Mesenchymal stem cell (in vitro differentiated cells and primary cell): ENCODE results near the gene CHURC1.
A peak's percentile ranks its signal among the peaks of the same experiment; 100 is the strongest.

ENCODE experiments used
- DNase-seq: peaks from one replicate; pipeline ENCODE4 v3.0.0-alpha.2; 2013
- H2AFZ ChIP-seq: one replicate; pipeline ENCODE4 v1.6.1; 2013; ENCODE audit warnings: low read depth, mild to moderate bottlenecking, control low read depth, inconsistent platforms, low read length, moderate library complexity
- H2AK5ac ChIP-seq: 2 replicates; pipeline ENCODE4 v1.6.1; 2013; ENCODE audit warnings: low read length, moderate library complexity, mild to moderate bottlenecking, inconsistent platforms; ENCODE audit not compliant: severe bottlenecking
- H2BK120ac ChIP-seq: one replicate; pipeline ENCODE4 v1.6.1; 2013; ENCODE audit warnings: low read depth, mild to moderate bottlenecking, inconsistent platforms, low read length, moderate library complexity
- H2BK12ac ChIP-seq, 2 experiments: one replicate each; pipeline ENCODE4 v1.6.1; 2013; ENCODE audit warnings: inconsistent platforms in 2 of 2, low read length in 2 of 2, mild to moderate bottlenecking in 2 of 2, moderate library complexity in 2 of 2, control low read depth in 1 of 2
- H2BK15ac ChIP-seq: one replicate; pipeline ENCODE4 v1.6.1; 2013; ENCODE audit warnings: mild to moderate bottlenecking, low read depth, inconsistent platforms; ENCODE audit not compliant: poor library complexity, severe bottlenecking
- H2BK5ac ChIP-seq: 2 replicates; pipeline ENCODE4 v1.6.1; 2013; ENCODE audit warnings: low read depth, mild to moderate bottlenecking, low read length, control low read depth, inconsistent platforms; ENCODE audit not compliant: poor library complexity, severe bottlenecking
- H3K14ac ChIP-seq, 2 experiments: one replicate each; pipeline ENCODE4 v1.6.1; 2013; ENCODE audit warnings: inconsistent platforms in 2 of 2, low read length in 2 of 2, control low read depth in 1 of 2, mild to moderate bottlenecking in 1 of 2, moderate library complexity in 1 of 2
- H3K18ac ChIP-seq, 2 experiments: one replicate each; pipeline ENCODE4 v1.6.1; 2013; ENCODE audit warnings: inconsistent platforms in 2 of 2, low read length in 2 of 2, control low read depth in 1 of 2, low read depth in 1 of 2, mild to moderate bottlenecking in 1 of 2
- H3K23ac ChIP-seq, 2 experiments: one replicate each; pipeline ENCODE4 v1.6.1; 2013; ENCODE audit warnings: inconsistent platforms in 2 of 2, low read length in 2 of 2, mild to moderate bottlenecking in 2 of 2, moderate library complexity in 2 of 2, control low read depth in 1 of 2
- H3K27ac ChIP-seq: 2 replicates; pipeline ENCODE4 v1.5.1; 2013; ENCODE audit warnings: mild to moderate bottlenecking, moderate library complexity, low read length, control low read depth, inconsistent platforms; ENCODE audit not compliant: poor library complexity, severe bottlenecking
- H3K27me3 ChIP-seq, 2 experiments: 2 replicates each; pipeline versions ENCODE4 v1.6.1 to v1.7.0; 2013; ENCODE audit warnings: low read length in 2 of 2, mild to moderate bottlenecking in 2 of 2, moderate library complexity in 2 of 2, control low read depth in 1 of 2, inconsistent platforms in 1 of 2; ENCODE audit not compliant: control insufficient read depth in 1 of 2, insufficient read depth in 1 of 2
- H3K36me3 ChIP-seq, 2 experiments: 2 replicates each; pipeline versions ENCODE4 v1.6.1 to v1.7.0; 2013; ENCODE audit warnings: low read length in 2 of 2, control low read depth in 1 of 2, inconsistent platforms in 1 of 2, low read depth in 1 of 2, mild to moderate bottlenecking in 1 of 2; ENCODE audit not compliant: insufficient read depth in 2 of 2, control insufficient read depth in 1 of 2
- H3K4ac ChIP-seq, 2 experiments: one replicate each; pipeline ENCODE4 v1.6.1; 2013; ENCODE audit warnings: inconsistent platforms in 2 of 2, low read length in 2 of 2, mild to moderate bottlenecking in 2 of 2, moderate library complexity in 2 of 2, control low read depth in 1 of 2, low read depth in 1 of 2
- H3K4me1 ChIP-seq: 2 replicates; pipeline ENCODE4 v1.6.1; 2013; ENCODE audit warnings: low read depth, low read length, control low read depth; ENCODE audit not compliant: control insufficient read depth, insufficient read depth
- H3K4me2 ChIP-seq: 2 replicates; pipeline ENCODE4 v1.6.1; 2013; ENCODE audit warnings: low read length, mild to moderate bottlenecking, inconsistent platforms; ENCODE audit not compliant: poor library complexity, severe bottlenecking
- H3K4me3 ChIP-seq, 2 experiments: 2 replicates each; pipeline versions ENCODE4 v1.5.1 to v1.7.0; 2013; ENCODE audit warnings: low read length in 2 of 2, mild to moderate bottlenecking in 2 of 2, control low read depth in 1 of 2, low read depth in 1 of 2; ENCODE audit not compliant: insufficient read depth in 1 of 2
- H3K79me1 ChIP-seq: replicated peaks from 2 replicates; pipeline ENCODE4 v1.6.1; 2013; ENCODE audit warnings: mild to moderate bottlenecking, control low read depth, low read length, inconsistent platforms; ENCODE audit not compliant: poor library complexity, severe bottlenecking
- H3K9ac ChIP-seq: 2 replicates; pipeline ENCODE4 v1.7.0; 2013; ENCODE audit warnings: mild to moderate bottlenecking, low read length, moderate library complexity
- H3K9me3 ChIP-seq: 2 replicates; pipeline ENCODE4 v1.7.0; 2013; ENCODE audit warnings: mild to moderate bottlenecking, low read length; ENCODE audit not compliant: control insufficient read depth
- H4K8ac ChIP-seq: one replicate; pipeline ENCODE4 v1.6.1; 2013; ENCODE audit warnings: inconsistent platforms, mild to moderate bottlenecking, low read length, moderate library complexity
- H4K91ac ChIP-seq: one replicate; pipeline ENCODE4 v1.6.1; 2013; ENCODE audit warnings: mild to moderate bottlenecking, low read length, inconsistent platforms
- WGBS: methylation state at CpG from one replicate; pipeline ENCODE4 v1.1.7; 2013; ENCODE audit warnings: mixed read lengths; 5-methylcytosine and 5-hydroxymethylcytosine counted together

Gene CHURC1

GRCh38 chr14:64928239-64929013, 14.2 kb downstream of the CHURC1 start:
- H3K18ac ChIP-seq: no peak overlapping the region
- H3K27ac ChIP-seq: no peak overlapping the region
- no peak overlapping the region for H2BK120ac ChIP-seq
- H3K36me3 ChIP-seq: peaks cover 13 to 92% of the 10 kb centered on the region in 2 experiments
- DNase-seq: no peak
- H3K4me1 ChIP-seq: peaks cover 2% of the 10 kb centered on the region
- H3K79me1 ChIP-seq: peaks cover 33% of the 10 kb centered on the region
- H3K9ac ChIP-seq: no peak overlapping the region
- H4K8ac ChIP-seq: no peak overlapping the region
- no peak overlapping the region for H3K4ac ChIP-seq
- no peaks in the 10 kb centered on the region for H3K9me3 ChIP-seq
- no peak overlapping the region for H2AK5ac ChIP-seq
- H3K27me3 ChIP-seq: no peaks in the 10 kb centered on the region
- no peak overlapping the region for H3K14ac ChIP-seq
- no peak overlapping the region for H2BK5ac ChIP-seq
- H3K23ac ChIP-seq: no peak overlapping the region
- H2BK12ac ChIP-seq: no peak overlapping the region
- no peak overlapping the region for H3K4me3 ChIP-seq
- WGBS: 91% methylated on average over 7 of the region's 7 CpGs
- no peak overlapping the region for H2AFZ ChIP-seq
- no peak overlapping the region for H2BK15ac ChIP-seq
- no peak overlapping the region for H3K4me2 ChIP-seq
- H4K91ac ChIP-seq: no peak overlapping the region

DNA sequence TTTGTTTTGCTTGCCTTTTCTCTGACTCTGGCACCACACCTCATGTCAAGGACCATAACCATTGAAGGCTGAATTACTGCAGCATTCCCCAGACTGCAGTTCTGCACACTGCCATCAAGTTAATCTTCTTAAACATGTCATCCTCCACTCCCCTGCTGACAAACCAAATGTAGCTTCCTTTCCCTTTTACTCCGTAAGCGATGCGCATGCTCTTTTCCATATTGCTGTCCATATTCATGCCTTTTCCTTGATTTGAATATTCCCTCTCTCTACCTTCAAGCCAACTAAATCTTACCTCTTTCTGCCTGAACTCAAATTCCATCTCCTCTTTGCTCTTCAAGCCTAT, 14.7 kb downstream of the CHURC1 start:
- Histone ChIP-seq H3K9ac (no peak overlapping the region), H2BK120ac (no peak overlapping the region), H3K36me3 (peaks cover 14 to 93% of the 10 kb centered on the region in 2 experiments), H3K4me3 (no peak overlapping the region), H3K9me3 (no peaks in the 10 kb centered on the region), H2AFZ (no peak overlapping the region), H2BK12ac (no peak overlapping the region), H4K91ac (no peak overlapping the region), H2AK5ac (no peak overlapping the region), H3K27ac (no peak overlapping the region), H3K14ac (no peak overlapping the region), H3K79me1 (peaks cover 33% of the 10 kb centered on the region), H3K4me1 (peaks cover 2% of the 10 kb centered on the region), H2BK5ac (no peak overlapping the region), H3K18ac (no peak overlapping the region), H3K27me3 (no peaks in the 10 kb centered on the region), H3K4ac (no peak overlapping the region), H2BK15ac (no peak overlapping the region), H3K4me2 (no peak overlapping the region), H4K8ac (no peak overlapping the region), H3K23ac (no peak overlapping the region)
- WGBS: 97% methylated on average over 3 of the region's 3 CpGs
- no peak for DNase-seq

DNA sequence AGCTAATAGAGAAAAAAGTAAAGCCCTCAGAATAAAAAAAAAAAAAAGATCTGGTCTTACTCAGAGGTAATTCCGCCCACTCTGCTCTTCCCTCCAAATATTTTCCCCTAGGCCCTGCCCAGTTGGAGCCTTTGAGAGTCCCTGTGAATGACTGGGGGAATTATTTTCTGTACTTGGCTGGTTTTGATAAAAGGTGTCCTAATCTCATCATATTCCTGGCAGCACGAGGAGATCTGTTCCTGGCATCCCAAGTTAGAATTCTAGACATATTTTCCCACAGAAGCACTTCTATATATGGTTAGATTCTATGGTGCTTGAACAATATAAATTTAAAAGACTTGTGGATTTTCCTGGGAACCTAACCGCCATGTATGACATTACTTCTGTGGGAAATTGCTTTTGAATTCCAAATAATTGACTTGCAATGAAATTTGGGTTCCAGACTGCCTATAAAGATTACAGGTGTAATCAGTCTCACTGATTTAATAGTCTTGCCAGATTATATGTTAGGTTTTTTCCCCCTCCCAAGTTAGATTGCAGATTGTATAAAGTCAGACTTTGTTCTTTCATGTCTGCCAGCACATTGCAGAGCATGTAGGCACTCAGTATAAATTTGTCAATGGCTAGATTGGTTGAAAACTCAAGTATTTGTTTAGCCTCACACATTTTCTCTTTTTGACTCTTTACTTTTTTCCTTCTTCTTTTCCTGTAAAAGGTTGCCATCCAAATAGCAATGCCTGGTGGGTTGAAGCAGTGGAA, 16.0 kb downstream of the CHURC1 start:
- Histone ChIP-seq H4K91ac (no peak overlapping the region), H4K8ac (no peak overlapping the region), H3K9me3 (no peaks in the 10 kb centered on the region), H2BK5ac (no peak overlapping the region), H3K79me1 (peaks cover 30% of the 10 kb centered on the region), H2AFZ (no peak overlapping the region), H3K4me3 (no peak overlapping the region), H3K36me3 (peaks cover 16 to 91% of the 10 kb centered on the region in 2 experiments), H3K9ac (peak overlapping the region; percentile 12), H3K14ac (no peak overlapping the region), H2BK12ac (no peak overlapping the region), H3K18ac (no peak overlapping the region), H3K27me3 (no peaks in the 10 kb centered on the region), H2AK5ac (no peak overlapping the region), H2BK15ac (no peak overlapping the region), H3K4me1 (peaks cover 2% of the 10 kb centered on the region), H3K23ac (no peak overlapping the region), H3K4ac (no peak overlapping the region), H2BK120ac (no peak overlapping the region), H3K4me2 (no peak overlapping the region), H3K27ac (no peak overlapping the region)
- WGBS: 100% methylated on average over 1 of the region's 3 CpGs
- DNase-seq: no peak

- peaks cover 28% of the 10 kb centered on the region for H3K79me1 ChIP-seq
- H3K4ac ChIP-seq: no peak overlapping the region
- no peak overlapping the region for H3K4me3 ChIP-seq
- H3K27me3 ChIP-seq: no peaks in the 10 kb centered on the region
- H4K91ac ChIP-seq: no peak overlapping the region
- H3K9ac ChIP-seq: no peak overlapping the region
- H3K4me1 ChIP-seq: peaks cover 2% of the 10 kb centered on the region
- no peak for DNase-seq
- H2BK12ac ChIP-seq: no peak overlapping the region
- no peak overlapping the region for H4K8ac ChIP-seq
- no peak overlapping the region for H2AFZ ChIP-seq
- H3K18ac ChIP-seq: no peak overlapping the region
- peaks cover 13 to 85% of the 10 kb centered on the region in 2 experiments for H3K36me3 ChIP-seq
- no peak overlapping the region for H2AK5ac ChIP-seq
- H2BK5ac ChIP-seq: no peak overlapping the region
- no peak overlapping the region for H3K4me2 ChIP-seq
- 100% methylated on average over 2 of the region's 2 CpGs for WGBS
- no peaks in the 10 kb centered on the region for H3K9me3 ChIP-seq
- no peak overlapping the region for H3K23ac ChIP-seq
- H3K14ac ChIP-seq: no peak overlapping the region
- H2BK15ac ChIP-seq: no peak overlapping the region
- no peak overlapping the region for H2BK120ac ChIP-seq
- no peak overlapping the region for H3K27ac ChIP-seq
These were observed 16.9 kb downstream of the CHURC1 start for GRCh38 chr14:64931123-64931522.
